Measurements from ENCODE around the gene SAMHD1.
A peak's percentile ranks its signal among the peaks of the same experiment; 100 is the strongest.
"Not testable (repeated sequence)": the region's sequence is repeated elsewhere in the genome, so short reads cannot be mapped to it uniquely, and the experiment has no call there.

Gene SAMHD1

GRCh38 chr20:36850759-36851158 lies 100.7 kb downstream of the SAMHD1 start:
- no peak for DNase-seq

DNA sequence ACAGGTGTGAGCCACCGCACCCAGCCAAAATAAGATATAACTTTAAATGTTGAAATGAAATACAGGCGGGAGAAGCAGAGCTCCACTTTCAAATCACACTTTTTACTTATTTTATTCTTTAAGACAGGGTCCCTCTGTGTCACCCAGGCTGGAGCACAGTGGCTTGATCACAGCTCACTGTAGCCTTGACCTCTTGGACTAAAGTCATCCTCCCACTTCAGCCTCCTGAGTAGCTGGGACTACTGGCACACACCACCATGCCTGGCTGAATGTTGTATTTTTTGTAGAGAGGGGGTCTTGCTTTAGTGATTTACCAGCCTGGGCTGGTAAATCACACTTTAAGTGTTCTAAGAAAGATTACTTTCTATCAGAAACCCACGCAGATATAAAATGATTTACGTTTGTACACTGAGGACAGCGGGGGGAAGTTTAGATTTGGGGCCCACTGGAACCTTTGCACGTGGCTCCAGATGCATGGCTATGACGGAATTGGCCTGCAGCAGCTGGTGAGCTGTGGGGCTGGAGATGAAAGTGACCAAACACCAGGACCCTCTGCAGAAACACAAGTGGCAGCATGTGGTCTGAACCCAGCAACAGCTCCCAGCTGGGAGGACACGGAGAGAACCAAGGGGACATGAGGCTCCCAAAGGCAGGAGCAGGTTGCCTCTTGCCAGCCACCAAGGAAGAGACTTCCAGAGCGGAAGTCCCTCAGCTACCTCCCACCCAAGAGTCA lies 102.0 kb downstream of the SAMHD1 start:
- DNase-seq, result no peak

- DNase-seq, result no peak
Observed at GRCh38 chr20:36848677-36849076, 102.8 kb downstream of the SAMHD1 start.

DNA sequence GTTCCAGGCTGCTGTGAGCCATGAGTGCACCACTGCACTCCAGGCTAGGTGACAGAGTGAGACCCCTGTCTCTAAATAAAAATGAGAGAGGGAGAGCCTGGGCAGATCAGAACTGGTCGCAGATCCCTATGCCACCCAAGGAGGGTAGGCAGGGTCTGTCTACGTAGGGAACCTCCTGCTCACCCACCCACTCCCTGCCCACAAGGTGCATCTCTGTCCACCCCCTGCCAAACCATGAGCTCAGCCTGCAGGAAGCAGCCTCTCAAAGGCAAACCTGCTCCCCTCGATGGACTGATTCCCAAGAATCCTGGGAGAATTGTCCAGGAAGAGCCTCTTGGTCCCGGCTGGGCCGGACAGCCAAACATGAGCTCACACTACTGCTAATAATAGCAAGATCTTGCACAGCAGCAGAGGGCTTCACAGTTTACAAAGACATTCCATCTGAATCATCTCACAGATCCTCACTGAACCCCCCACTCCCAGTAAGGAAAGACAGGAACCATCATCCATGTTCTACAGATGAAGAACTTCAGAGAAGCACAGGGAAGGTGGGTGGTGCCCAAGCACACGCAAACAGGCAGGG lies 103.3 kb downstream of the SAMHD1 start:
- no peak for DNase-seq

DNA sequence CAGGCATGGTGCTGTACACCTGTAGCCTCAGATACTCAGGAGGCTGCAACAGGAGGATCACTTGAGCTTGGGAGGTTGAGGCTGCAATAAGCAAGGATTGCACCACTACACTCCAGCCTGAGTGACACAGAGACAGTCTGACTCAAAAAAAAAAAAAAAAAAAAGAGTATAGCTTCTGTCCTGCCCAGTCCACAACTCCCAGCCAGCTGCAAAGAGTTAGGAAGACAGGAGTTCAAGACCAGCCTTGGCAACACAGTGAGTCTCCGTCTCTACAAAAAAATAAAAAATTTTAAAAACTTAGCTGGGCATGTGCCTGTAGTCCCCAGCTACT lies 103.8 kb downstream of the SAMHD1 start:
- no peak for DNase-seq

GRCh38 chr20:36847009-36847709 lies 104.3 kb downstream of the SAMHD1 start:
- peak in 2 of 3 experiments; percentile 47 to 75 for DNase-seq

DNA sequence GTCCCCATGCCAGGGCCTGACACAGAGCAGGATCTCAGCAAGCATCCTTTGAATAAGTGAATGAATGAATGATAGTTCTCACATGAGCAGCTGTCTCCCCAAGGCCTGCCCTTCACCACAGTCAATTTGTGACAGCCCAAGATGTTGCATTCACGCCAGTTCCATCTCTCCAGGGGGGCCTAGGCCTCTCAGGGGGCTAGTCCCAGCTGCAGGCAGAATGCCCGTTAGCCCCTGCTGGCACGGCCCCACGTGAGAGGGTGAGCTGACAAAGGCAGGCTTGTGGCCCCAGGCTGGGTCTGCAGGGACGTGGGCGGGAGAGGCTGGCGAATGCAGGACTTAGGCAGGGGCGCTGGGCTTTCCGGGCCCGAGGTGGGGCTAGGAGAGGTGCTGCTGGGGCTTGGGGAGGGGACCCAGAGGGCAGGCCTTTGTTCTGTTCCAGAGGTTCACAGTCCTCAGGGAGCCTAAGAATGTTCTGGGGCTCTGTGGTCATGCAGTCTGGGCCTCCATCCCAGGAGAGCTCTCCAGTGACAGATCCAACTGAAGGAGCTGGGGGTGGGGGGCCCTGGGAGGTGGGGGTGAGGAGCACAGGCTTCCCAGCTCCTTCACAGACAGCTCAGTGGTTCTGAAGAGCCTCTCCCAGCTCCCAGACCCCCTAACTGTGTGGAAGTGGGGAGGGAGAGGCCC lies 106.1 kb downstream of the SAMHD1 start:
- peak in 2 of 3 experiments; percentile 76 to 88 for DNase-seq

DNA sequence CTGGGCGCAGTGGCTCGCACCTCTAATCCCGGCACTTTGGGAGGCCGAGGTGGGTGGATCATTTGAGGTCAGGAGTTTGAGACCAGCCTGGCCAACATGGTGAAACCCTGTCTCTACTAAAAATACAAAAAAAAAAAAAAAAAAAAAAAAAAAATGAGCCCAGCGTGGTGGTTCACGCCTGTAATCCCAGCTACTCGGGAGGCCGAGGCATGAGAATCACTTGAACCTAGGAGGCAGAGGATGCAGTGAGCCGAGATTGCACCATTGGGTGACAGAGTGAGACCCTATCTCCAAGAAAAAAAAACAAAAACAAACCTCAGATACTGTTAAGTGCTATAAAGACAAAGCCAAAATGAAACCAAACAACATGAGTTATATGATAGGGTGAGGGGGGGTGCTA lies 110.5 kb downstream of the SAMHD1 start:
- not testable (repeated sequence) for DNase-seq

Measured in NCI-H1417 (cell line).